DMS114 treated with DMSO at 0.1 percent for 48 hours (cell line): ENCODE results near the gene SERINC1.

ENCODE experiments used
- DNase-seq: peaks from one replicate; lab custom pipeline; 2025; ENCODE audit not compliant: unreplicated experiment; lab: John Stamatoyannopoulos, UW

SERINC1 gene

DNA sequence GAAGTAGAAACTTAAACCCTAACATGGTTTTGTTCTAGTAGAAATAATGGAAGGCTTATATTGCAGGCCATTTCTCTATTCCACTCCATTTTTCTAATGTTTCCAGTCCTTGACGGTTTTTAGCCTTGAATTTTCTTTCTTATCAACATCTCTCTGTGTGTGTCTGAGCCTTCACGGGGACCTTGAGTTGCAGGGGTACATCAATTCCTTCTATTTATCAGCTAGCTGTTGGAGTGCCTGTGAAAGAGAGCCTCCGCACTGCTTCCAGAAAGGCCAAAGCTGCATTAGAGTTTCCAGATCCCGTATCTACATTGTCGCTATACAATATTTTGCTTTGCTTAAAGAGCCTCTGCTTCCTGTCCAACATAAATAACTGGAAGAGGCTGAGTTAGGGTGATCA, 77.6 kb downstream of the SERINC1 start:
- no peak for DNase-seq

DNA sequence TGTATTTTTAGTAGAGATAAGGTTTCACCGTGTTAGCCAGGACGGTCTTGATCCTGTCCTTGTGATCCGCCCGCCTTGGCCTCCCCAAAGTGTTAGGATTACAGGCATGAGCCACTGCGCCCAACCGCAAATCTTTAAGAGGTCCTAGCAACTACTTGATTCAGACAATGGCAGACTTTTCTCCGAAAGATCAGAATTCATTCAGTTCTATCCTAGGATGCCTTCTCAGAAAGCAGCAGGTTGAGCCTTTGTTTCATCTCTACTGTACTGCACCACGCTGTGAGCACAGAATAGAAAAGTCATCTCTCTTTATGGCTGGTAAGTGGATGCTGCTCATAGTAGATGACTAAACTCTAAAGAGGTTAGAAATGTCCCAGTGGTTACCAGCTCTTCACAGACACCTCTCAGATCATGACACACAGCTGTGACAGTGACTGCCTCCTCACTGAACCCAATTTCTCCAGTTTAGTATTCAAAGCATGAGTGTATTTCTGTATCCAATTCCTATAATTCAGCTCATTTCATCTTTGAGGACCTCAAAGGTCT, 78.2 kb downstream of the SERINC1 start:
- DNase-seq, result no peak
